Mesenteric fat pad (tissue), 1 donor: ENCODE measurements around the gene GLP1R. TPM values are rescaled to one million over a fixed set of nuclear protein-coding genes. Genes with fewer than 3 reads are reported as not detected.

Source experiments
- DNase-seq: peaks from one replicate; pipeline ENCODE4 v3.0.0-alpha.2; 2020; ENCODE audit warnings: low spot score
- total RNA-seq: library from RNA; stranded (reverse); fragmentation: NEBNext Ultra II Directional; extraction: Animal tissue kit (Norgen Biotek cat#: 25700); gene quantifications from one replicate; pipeline ENCODE4 v1.2.1, GENCODE V29; 2021
- donor health status: DM: yes; HTN: yes; CAD: no.

Gene GLP1R
- total RNA-seq, 1 donor from 2014 or later = not detected

DNA sequence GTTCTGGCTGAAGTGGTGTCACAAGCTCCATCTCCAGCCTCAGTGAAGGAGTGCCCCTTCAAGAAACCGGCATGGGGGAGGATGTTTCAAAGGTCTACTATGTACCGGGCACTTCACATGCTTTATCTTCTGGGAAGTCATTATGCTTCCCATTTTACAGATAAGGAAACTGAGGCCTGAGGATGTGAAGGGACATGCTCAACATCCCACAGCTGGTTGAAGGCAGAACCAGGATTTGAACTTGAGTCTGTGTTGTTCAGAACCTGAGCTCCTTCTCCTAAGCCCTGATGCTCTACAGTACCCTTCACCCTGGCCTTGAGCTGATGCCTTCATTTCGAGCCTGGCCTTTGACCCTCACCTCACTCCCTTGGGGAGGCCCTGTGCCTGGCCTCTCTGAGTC is 13.0 kb downstream of the GLP1R start:
- no peak for DNase-seq

GRCh38 chr6:39062014-39062740 is 13.6 kb downstream of the GLP1R start:
- DNase-seq = no peak

- DNase-seq = no peak
Observed at GRCh38 chr6:39063526-39063925, 14.9 kb downstream of the GLP1R start.

DNA sequence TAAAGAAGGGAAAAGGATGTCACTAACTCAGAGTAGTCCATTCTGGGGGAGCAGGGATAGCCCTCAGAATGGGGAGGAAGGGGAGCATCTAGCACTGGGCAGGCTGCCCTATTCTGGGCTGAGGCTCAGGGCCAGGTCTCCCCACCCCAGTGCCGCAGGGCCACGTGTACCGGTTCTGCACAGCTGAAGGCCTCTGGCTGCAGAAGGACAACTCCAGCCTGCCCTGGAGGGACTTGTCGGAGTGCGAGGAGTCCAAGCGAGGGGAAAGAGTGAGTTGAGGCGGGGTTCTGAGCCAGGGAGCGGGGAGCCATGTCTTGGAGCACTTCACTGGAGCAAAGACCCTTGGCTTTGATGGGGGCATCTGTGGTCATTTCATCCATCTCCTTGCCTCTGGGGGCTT is 17.0 kb downstream of the GLP1R start:
- DNase-seq = no peak

GRCh38 chr6:39068391-39068790 is 19.8 kb downstream of the GLP1R start:
- DNase-seq = peak; percentile 65

GRCh38 chr6:39072830-39073229 is 24.2 kb downstream of the GLP1R start:
- peak; percentile 78 for DNase-seq

GRCh38 chr6:39073471-39074355 is 25.1 kb downstream of the GLP1R start:
- peak; percentile 67 for DNase-seq

DNA sequence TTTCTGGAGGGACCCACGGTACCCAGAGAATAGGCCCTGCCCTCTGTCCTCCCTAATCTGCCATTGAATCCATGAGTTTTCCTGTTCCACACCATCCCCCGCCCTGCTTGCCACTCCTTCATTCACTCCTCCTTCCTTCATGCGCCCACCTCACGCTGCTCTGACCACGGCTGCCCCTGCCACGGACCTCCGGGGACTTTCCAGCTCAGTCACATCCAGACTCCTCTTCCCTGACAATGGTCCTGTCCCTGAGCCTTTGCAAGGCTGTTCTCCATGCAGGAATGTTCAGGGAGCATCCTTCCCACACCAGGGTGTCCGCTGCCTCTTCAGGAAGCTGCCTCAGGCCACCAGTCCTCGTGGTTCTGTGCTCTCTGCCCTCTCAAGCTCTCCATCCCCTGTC is 25.9 kb downstream of the GLP1R start:
- peak; percentile 75 for DNase-seq

- peak; percentile 55 for DNase-seq
Observed at GRCh38 chr6:39075010-39075686, 26.6 kb downstream of the GLP1R start.

- no peak for DNase-seq
Observed at GRCh38 chr6:39075807-39076622, 27.4 kb downstream of the GLP1R start.

- DNase-seq = no peak
Observed at GRCh38 chr6:39076623-39077535, 28.3 kb downstream of the GLP1R start.

GRCh38 chr6:39077882-39078594 is 29.5 kb downstream of the GLP1R start:
- no peak for DNase-seq

DNA sequence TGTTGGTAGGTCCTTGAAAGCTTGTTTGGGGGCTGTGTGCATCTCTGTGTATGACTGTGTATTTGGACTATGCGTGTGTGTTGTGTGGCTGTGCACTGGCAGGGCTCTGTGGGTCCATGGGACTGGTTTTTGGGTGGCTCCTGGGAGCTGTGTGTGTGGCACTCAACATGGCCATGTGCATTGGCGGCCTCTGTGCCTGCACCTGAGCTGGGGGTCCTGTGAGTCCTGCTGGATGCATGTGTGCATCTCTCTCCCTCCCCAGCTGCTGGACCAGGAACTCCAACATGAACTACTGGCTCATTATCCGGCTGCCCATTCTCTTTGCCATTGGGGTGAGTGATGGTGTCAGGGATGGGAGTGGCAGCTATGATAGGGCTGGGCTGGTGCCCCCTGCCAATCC is 30.1 kb downstream of the GLP1R start:
- DNase-seq = no peak

GRCh38 chr6:39079197-39080125 is 30.9 kb downstream of the GLP1R start:
- DNase-seq = no peak

DNA sequence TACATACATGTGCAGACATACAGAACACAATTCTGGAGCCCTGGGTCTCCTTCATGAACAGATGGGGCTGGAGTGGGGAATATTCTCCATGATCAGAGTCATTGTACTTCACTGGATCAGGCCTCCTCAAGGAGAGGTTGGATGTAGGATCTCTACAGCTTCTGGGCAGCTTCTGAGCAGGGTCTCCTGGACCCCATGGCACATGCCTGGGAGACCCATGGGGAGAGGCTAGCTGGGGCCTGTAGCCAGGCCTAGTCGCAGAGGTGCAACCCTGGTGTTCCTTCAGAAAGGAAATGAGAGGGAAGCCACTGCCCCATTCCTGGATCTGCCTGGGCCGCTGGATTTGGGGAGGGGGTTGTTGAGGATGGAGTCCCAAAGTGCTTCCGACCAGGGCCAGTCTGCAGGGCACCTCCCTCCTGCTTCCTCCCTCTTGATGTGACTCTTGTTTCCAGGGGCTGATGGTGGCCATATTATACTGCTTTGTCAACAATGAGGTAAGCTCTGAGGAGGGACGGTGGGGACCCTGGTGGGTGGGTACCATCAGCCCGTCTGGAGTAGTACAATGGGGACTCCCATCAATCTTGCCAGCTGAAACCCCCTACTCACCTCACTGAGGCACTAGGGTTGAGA is 31.8 kb downstream of the GLP1R start:
- DNase-seq = no peak

DNA sequence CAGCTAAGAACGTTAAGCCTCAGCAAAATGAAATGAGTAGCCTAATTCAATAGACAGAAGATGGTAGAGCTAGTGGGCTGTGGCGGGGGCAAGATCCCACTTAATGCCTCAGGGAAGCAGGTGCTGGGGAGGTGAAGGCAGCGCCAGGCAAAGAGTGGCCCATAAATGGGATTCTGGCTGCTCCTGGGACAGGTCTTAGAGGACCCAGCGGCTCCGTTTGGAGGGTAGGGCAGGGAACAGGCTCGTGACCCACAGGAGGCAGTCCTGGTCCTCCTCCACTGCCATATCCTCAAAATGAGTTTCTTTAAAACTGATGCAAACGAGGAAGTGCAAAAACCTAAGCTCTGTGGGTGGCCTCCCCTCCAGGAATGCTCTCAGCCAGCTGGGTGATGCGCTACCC is 33.7 kb downstream of the GLP1R start:
- DNase-seq = no peak

- no peak for DNase-seq
Observed at GRCh38 chr6:39083231-39083634, 34.7 kb downstream of the GLP1R start.

DNA sequence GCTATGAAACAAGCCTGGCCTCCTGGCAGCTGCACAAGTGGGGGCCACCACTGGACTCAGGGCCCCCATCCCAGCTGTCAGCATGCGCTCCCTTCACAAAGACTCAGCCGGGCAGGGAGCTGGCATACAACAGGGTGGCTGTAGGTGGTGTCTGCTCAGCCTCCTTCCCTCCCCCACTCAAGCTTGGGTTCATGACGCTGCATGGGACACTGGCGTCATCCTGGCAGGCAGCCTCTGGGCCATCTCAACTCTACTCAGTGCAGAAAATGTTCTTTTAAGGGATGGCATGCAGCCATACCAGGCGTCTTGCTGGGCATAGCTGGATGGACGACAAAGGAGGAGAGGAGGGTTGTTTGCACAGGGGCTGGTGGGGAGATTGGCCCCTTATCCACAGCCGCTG is 35.9 kb downstream of the GLP1R start:
- no peak for DNase-seq
